Liver (tissue), 9 donors: ENCODE measurements around the gene ANKRD36B. TPM values are rescaled to one million over a fixed set of nuclear protein-coding genes. Genes with fewer than 3 reads are reported as not detected.
"Not testable (repeated sequence)": the region's sequence is repeated elsewhere in the genome, so short reads cannot be mapped to it uniquely, and the experiment has no call there.

Experiments
- DNase-seq: peaks from one replicate; pipeline ENCODE4 v3.0.0-alpha.2; 2017; ENCODE audit warnings: low spot score
- H3K27ac ChIP-seq, 2 donors: one replicate each; pipeline ENCODE4 v1.7.0; 2013; ENCODE audit warnings: inconsistent platforms in 2 of 2, low read length in 2 of 2, control low read depth in 1 of 2, low read depth in 1 of 2, mild to moderate bottlenecking in 1 of 2
- H3K27me3 ChIP-seq, 4 donors: one replicate each; pipeline versions ENCODE4 v1.6.1 to v1.7.0; 2013; ENCODE audit warnings: low read length in 3 of 4, inconsistent platforms in 1 of 4, mild to moderate bottlenecking in 1 of 4, moderate library complexity in 1 of 4; ENCODE audit not compliant: control insufficient read depth in 4 of 4, insufficient read depth in 4 of 4
- H3K36me3 ChIP-seq, 4 donors: one replicate each; pipeline versions ENCODE4 v1.6.1 to v1.7.0; 2013; ENCODE audit warnings: low read length in 3 of 4, mild to moderate bottlenecking in 3 of 4, low read depth in 1 of 4, moderate library complexity in 1 of 4; ENCODE audit not compliant: control insufficient read depth in 4 of 4, insufficient read depth in 3 of 4
- H3K4me1 ChIP-seq, 4 donors: one replicate each; pipeline versions ENCODE4 v1.6.1 to v1.7.0; 2013; ENCODE audit warnings: low read length in 3 of 4, mild to moderate bottlenecking in 3 of 4, moderate library complexity in 1 of 4; ENCODE audit not compliant: control insufficient read depth in 4 of 4, insufficient read depth in 4 of 4
- H3K4me3 ChIP-seq, 3 donors: one replicate each; pipeline versions ENCODE4 v1.6.1 to v1.7.0; 2013; ENCODE audit warnings: low read length in 3 of 3, control low read depth in 1 of 3, low read depth in 1 of 3, mild to moderate bottlenecking in 1 of 3
- H3K9ac ChIP-seq, 2 donors: one replicate each; pipeline ENCODE4 v1.7.0; 2013; ENCODE audit warnings: low read length in 2 of 2, mild to moderate bottlenecking in 2 of 2, moderate library complexity in 2 of 2, control low read depth in 1 of 2, low read depth in 1 of 2
- H3K9me3 ChIP-seq, 4 donors: one replicate each; pipeline versions ENCODE4 v1.6.1 to v1.7.0; 2013; ENCODE audit warnings: low read length in 3 of 4; ENCODE audit not compliant: control insufficient read depth in 4 of 4
- CTCF ChIP-seq: fragments of 150-350 bp; IDR thresholded peaks from 2 replicates; pipeline ENCODE4 v1.5.1; 2017; ENCODE audit warnings: improper control_type of control experiment, low read depth, low read length; ENCODE audit not compliant: missing input control
- EGR1 ChIP-seq, 2 donors: IDR thresholded peaks; 2 replicates each; pipeline ENCODE4 v1.6.1; 2016 to 2018; ENCODE audit warnings: antibody characterized with exemption in 2 of 2, low read depth in 2 of 2
- FOXA2 ChIP-seq: IDR thresholded peaks from 2 replicates; pipeline ENCODE4 v1.6.1; 2016; ENCODE audit warnings: antibody characterized with exemption
- GABPA ChIP-seq, 2 donors: IDR thresholded peaks in 1 of 2; conservative IDR thresholded peaks in 1 of 2; 2 replicates each; pipeline ENCODE4 v1.6.1; 2016; ENCODE audit warnings: antibody characterized with exemption in 2 of 2, mild to moderate bottlenecking in 1 of 2, moderate library complexity in 1 of 2
- HNF4A ChIP-seq, 2 donors: conservative IDR thresholded peaks; 2 replicates each; pipeline ENCODE4 v1.6.1; 2016; ENCODE audit warnings: antibody characterized with exemption in 2 of 2, mild to moderate bottlenecking in 2 of 2
- HNF4G ChIP-seq: IDR thresholded peaks from 2 replicates; pipeline ENCODE4 v1.6.1; 2016; ENCODE audit warnings: antibody characterized with exemption
- JUND ChIP-seq, 2 donors: IDR thresholded peaks; 2 replicates each; pipeline ENCODE4 v1.6.1; 2016; ENCODE audit warnings: antibody characterized with exemption in 2 of 2
- MAX ChIP-seq: IDR thresholded peaks from 2 replicates; pipeline ENCODE4 v1.6.1; 2016; ENCODE audit warnings: antibody characterized with exemption
- RAD21 ChIP-seq, 2 donors: IDR thresholded peaks; 2 replicates each; pipeline ENCODE4 v1.6.1; 2016; ENCODE audit warnings: antibody characterized with exemption in 2 of 2, mild to moderate bottlenecking in 2 of 2
- RXRA ChIP-seq, 2 donors: IDR thresholded peaks; 2 replicates each; pipeline ENCODE4 v1.6.1; 2017 to 2018; ENCODE audit warnings: antibody characterized with exemption in 2 of 2, mild to moderate bottlenecking in 1 of 2
- SP1 ChIP-seq: IDR thresholded peaks from 2 replicates; pipeline ENCODE4 v1.6.1; 2018; ENCODE audit warnings: antibody characterized with exemption, mild to moderate bottlenecking
- YY1 ChIP-seq: IDR thresholded peaks from 2 replicates; pipeline ENCODE4 v1.6.1; 2016; ENCODE audit warnings: antibody characterized with exemption, mild to moderate bottlenecking
- ZBTB33 ChIP-seq: IDR thresholded peaks from 2 replicates; pipeline ENCODE4 v1.6.1; 2016; ENCODE audit warnings: antibody characterized with exemption
- WGBS: extraction: QIAGEN DNeasy Blood & Tissue Kit; methylation state at CpG from one replicate; pipeline ENCODE4 v1.1.7; 2013; 5-methylcytosine and 5-hydroxymethylcytosine counted together
- polyA plus RNA-seq, 2 donors: library from polyadenylated mRNA; stranded (reverse) in 1 of 2; unstranded in 1 of 2; fragments of 200-250 nt in 1 of 2; fragments of >200 nt in 1 of 2; fragmentation: Nextera tagmentation in 1 of 2; extraction: Ambion mirVana in 1 of 2; gene quantifications; one replicate each; pipeline versions ENCODE4 v1.2.1 to v1.2.3, GENCODE V29; 2013 to 2015
- total RNA-seq, 2 donors: library from RNA; depleted of rRNA; stranded (reverse); fragments of >200 nt; gene quantifications; one replicate each; pipeline ENCODE4 v1.2.3, GENCODE V29; 2014
- TF ChIP-seq, protein P1 (sequence below): IDR thresholded peaks from 2 replicates; pipeline ENCODE4 v1.6.1; 2016; ENCODE audit warnings: antibody characterized with exemption, mild to moderate bottlenecking
- donor health status: healthy.
- donor health status: healthy.
- donor health status: healthy.
- donor health status: healthy.
- donor health status: healthy.

ANKRD36B gene
- total and polyA plus RNA-seq, 4 donors, result 0.58 to 9.2 (median 5.0) TPM

DNA sequence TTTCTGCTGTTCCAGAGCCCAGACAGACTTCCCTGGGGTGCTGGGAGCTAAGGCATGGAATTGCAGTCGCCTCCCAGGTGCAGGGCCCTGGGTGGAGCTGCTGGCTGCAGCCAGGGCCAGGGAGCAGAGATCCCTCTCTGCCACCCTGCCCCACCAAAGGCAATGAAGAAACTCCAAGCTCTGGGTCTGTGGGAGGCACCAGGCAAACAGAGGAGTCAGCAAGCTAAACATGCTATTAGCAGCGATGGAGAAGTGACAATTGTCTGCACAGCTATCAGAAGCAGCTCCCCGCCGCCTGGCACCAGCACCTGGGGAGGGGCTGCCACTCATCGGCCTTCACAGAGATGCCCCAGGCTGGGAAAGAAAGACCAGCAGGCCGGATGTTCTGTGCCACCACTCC is 28.2 kb upstream of the ANKRD36B start:
- no peaks in the 10 kb centered on the region for H3K9me3 ChIP-seq
- 94% methylated on average over 6 of the region's 6 CpGs for WGBS
- no peaks in the 10 kb centered on the region for H3K36me3 ChIP-seq
- no peak overlapping the region for H3K27ac ChIP-seq
- no peaks in the 10 kb centered on the region for H3K4me1 ChIP-seq
- no peak overlapping the region for H3K4me3 ChIP-seq
- no peak overlapping the region for H3K9ac ChIP-seq
- no peaks in the 10 kb centered on the region for H3K27me3 ChIP-seq
- TF ChIP-seq JUND (IDR thresholded peaks at IDR 0.05) (no peak), GABPA (IDR thresholded peaks at IDR 0.05 in 1 of 2, conservative IDR thresholded peaks at IDR 0.05 in 1 of 2) (no peak), HNF4A (conservative IDR thresholded peaks at IDR 0.05) (no peak), EGR1 (IDR thresholded peaks at IDR 0.05; ENCODE audit: low read depth in 2 of 2) (no peak), YY1 (no peak), RAD21 (IDR thresholded peaks at IDR 0.05) (no peak), HNF4G (no peak), CTCF (no peak), ZBTB33 (no peak), SP1 (no peak), MAX (no peak), RXRA (IDR thresholded peaks at IDR 0.05) (no peak), FOXA2 (no peak)
- TF ChIP-seq, protein P1, sequence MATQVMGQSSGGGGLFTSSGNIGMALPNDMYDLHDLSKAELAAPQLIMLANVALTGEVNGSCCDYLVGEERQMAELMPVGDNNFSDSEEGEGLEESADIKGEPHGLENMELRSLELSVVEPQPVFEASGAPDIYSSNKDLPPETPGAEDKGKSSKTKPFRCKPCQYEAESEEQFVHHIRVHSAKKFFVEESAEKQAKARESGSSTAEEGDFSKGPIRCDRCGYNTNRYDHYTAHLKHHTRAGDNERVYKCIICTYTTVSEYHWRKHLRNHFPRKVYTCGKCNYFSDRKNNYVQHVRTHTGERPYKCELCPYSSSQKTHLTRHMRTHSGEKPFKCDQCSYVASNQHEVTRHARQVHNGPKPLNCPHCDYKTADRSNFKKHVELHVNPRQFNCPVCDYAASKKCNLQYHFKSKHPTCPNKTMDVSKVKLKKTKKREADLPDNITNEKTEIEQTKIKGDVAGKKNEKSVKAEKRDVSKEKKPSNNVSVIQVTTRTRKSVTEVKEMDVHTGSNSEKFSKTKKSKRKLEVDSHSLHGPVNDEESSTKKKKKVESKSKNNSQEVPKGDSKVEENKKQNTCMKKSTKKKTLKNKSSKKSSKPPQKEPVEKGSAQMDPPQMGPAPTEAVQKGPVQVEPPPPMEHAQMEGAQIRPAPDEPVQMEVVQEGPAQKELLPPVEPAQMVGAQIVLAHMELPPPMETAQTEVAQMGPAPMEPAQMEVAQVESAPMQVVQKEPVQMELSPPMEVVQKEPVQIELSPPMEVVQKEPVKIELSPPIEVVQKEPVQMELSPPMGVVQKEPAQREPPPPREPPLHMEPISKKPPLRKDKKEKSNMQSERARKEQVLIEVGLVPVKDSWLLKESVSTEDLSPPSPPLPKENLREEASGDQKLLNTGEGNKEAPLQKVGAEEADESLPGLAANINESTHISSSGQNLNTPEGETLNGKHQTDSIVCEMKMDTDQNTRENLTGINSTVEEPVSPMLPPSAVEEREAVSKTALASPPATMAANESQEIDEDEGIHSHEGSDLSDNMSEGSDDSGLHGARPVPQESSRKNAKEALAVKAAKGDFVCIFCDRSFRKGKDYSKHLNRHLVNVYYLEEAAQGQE, result no peak
- no peak for DNase-seq

DNA sequence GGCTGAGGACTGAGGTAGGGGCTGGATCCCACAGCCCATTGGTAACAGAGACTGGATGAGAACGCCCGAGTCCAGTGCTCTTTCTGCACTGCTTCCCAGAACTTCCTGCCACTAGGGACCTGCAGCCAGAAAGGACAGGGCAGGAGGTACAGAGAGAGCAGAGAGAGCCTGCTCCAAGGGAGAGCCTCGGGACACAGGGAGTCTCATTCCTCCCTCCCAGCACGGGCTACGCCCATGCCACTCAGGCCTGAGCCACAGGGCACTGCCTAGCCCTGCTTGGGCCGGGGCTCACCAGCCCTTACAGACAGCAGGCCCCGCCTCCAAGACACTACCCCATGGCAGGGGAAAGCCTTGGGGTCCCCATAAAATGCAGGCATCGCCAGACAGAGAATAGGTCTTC is 26.1 kb upstream of the ANKRD36B start:
- H3K9ac ChIP-seq, H3K36me3 ChIP-seq, H3K9me3 ChIP-seq, H3K27me3 ChIP-seq, DNase-seq, H3K4me1 ChIP-seq, H3K27ac ChIP-seq, H3K4me3 ChIP-seq: not testable (repeated sequence)
- 86% methylated on average over 3 of the region's 8 CpGs for WGBS

DNA sequence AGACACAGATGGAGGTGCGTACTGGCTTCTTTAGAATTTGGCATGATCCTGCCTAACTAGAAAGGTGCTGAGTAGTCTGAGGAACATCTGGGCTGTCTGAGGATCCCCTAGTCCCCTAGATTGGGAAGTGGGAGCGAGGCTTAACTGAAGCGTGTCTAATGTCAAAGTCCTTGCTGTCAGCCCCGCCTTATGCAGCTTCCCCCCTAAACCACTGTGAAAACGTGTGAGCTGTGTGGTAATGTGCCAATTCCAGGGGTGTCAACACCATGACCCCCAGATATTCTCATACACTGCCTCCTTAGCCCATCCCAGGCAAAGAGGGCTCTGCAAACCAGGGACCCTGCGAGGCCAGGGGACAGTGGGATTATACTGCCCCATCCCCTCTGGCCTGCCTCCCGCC is 22.2 kb upstream of the ANKRD36B start:
- H3K27ac ChIP-seq, H3K9me3 ChIP-seq: not testable (repeated sequence)
- 60% methylated on average over 2 of the region's 7 CpGs for WGBS

DNA sequence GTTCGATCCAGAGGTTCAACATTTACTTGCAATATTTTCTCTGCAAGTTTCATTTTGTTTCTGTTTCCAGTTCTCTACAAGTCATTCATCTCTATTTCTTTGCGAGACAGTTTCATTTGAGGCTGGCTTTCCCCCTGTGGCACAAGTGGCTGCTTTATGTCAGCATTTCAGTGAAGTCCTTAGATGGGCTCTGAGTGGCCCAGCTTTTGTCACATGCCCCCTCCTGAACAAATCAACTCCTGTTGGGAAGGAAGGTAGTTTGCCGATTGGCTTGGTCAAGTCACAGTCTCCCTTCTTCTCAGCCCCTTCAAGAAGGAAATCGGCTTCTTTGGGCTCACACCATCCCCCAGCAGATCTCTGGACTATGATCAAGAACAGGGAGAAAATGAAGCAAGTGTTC is 19.1 kb upstream of the ANKRD36B start:
- DNase-seq, result not testable (repeated sequence)

More for the DNA sequence above, 22.2 kb upstream of the ANKRD36B start:
- H3K4me3 ChIP-seq, H3K36me3 ChIP-seq, H3K4me1 ChIP-seq, DNase-seq, H3K9ac ChIP-seq, H3K27me3 ChIP-seq: not testable (repeated sequence)

More for the DNA sequence above, 19.1 kb upstream of the ANKRD36B start:
- H3K4me1 ChIP-seq, H3K27ac ChIP-seq, H3K9ac ChIP-seq, H3K9me3 ChIP-seq, H3K36me3 ChIP-seq, H3K4me3 ChIP-seq, H3K27me3 ChIP-seq: not testable (repeated sequence)
- WGBS, result 77% methylated on average over 4 of the region's 4 CpGs
